Neutrophil (primary cell): ENCODE results near the gene SLX4IP.

Source experiments
- H3K27ac ChIP-seq: fragments of 200-600 bp; sonication (generic); 2 replicates; pipeline ENCODE4 v1.5.1; 2016; ENCODE audit warnings: mild to moderate bottlenecking, moderate library complexity
- H3K27me3 ChIP-seq: fragments of 200-600 bp; sonication (generic); 2 replicates; pipeline ENCODE4 v1.6.0; 2016; ENCODE audit warnings: mild to moderate bottlenecking
- H3K36me3 ChIP-seq: fragments of 200-600 bp; sonication (generic); 2 replicates; pipeline ENCODE4 v1.5.1; 2017
- H3K4me1 ChIP-seq, 2 experiments: fragments of 200-600 bp in 1 of 2; sonication (generic) in 1 of 2; 1 replicate in 1 of 2; 2 replicates in 1 of 2; pipeline versions ENCODE4 v1.5.1 to v1.6.1; 2013 to 2016; ENCODE audit warnings: low read depth in 1 of 2, low read length in 1 of 2, mild to moderate bottlenecking in 1 of 2, moderate library complexity in 1 of 2; ENCODE audit not compliant: control insufficient read depth in 1 of 2, insufficient read depth in 1 of 2
- H3K4me3 ChIP-seq, 2 experiments: fragments of 200-600 bp in 1 of 2; sonication (generic) in 1 of 2; 1 replicate in 1 of 2; 2 replicates in 1 of 2; pipeline ENCODE4 v1.5.1; 2013 to 2016; ENCODE audit warnings: low read depth in 1 of 2, low read length in 1 of 2, mild to moderate bottlenecking in 1 of 2, moderate library complexity in 1 of 2
- H3K9me3 ChIP-seq: fragments of 200-600 bp; sonication (generic); 2 replicates; pipeline ENCODE4 v1.5.1; 2016
- TF ChIP-seq, protein P1 (sequence below): fragments of 200-600 bp; sonication (generic); IDR thresholded peaks from 2 replicates; pipeline ENCODE4 v1.5.1; 2016; ENCODE audit warnings: antibody characterized with exemption

Gene SLX4IP

DNA sequence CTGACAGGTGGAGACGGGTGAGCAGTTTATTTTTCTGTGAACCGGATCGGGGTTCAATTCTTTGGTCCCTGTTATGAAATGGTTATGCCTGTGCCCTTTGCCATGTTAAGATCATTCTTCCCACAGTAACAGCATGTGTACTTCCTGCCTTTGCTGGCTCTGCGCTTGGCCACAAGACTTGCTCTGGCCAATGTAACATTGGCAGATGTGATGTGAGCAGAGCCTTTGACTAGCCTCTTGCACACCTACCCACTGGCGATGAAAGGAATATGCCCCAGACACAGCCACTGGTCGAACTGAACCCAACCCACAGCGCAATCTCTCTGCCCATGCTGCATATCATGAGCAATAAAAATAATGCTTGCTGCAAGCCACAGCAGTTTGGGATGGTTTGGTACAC is 206.8 kb downstream of the SLX4IP start:
- Histone ChIP-seq H3K4me1 (no peaks in the 10 kb centered on the region), H3K4me3 (no peak overlapping the region), H3K27ac (no peak overlapping the region), H3K9me3 (no peaks in the 10 kb centered on the region), H3K27me3 (no peaks in the 10 kb centered on the region), H3K36me3 (peaks cover 99% of the 10 kb centered on the region)
- TF ChIP-seq, protein P1, sequence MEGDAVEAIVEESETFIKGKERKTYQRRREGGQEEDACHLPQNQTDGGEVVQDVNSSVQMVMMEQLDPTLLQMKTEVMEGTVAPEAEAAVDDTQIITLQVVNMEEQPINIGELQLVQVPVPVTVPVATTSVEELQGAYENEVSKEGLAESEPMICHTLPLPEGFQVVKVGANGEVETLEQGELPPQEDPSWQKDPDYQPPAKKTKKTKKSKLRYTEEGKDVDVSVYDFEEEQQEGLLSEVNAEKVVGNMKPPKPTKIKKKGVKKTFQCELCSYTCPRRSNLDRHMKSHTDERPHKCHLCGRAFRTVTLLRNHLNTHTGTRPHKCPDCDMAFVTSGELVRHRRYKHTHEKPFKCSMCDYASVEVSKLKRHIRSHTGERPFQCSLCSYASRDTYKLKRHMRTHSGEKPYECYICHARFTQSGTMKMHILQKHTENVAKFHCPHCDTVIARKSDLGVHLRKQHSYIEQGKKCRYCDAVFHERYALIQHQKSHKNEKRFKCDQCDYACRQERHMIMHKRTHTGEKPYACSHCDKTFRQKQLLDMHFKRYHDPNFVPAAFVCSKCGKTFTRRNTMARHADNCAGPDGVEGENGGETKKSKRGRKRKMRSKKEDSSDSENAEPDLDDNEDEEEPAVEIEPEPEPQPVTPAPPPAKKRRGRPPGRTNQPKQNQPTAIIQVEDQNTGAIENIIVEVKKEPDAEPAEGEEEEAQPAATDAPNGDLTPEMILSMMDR = no peak

DNA sequence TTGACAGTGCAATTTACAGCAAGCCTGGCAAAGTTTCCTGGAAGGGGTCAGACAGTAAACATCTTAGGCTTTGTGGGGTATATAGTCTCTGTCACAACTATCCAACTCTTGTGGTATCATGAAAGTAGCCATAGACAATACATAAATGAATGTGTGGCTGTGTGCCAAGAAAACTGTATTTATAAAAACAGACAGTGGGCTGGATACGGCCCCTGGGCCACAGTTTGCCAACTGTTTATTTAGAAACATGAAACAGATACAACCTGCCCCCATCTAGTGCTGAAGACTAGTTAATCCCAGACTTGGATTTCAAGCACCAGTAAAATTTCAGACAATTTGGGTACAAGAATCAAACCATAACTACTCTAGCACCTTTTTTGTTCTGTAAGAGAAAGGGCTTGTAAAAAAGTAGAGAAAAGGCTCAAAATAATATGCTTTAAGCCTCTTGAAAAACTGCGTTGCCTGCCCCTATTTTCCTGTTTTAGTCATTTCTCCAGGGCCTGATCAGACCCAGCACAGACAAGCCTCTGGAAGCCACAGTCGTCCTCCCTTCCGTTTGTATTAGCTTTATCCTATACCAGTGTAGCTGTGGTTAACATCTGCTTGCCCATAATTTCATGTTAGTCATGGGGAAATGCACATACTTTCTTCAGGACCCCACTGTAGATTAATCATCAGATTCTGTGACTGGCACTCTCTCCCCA is 207.9 kb downstream of the SLX4IP start:
- no peaks in the 10 kb centered on the region for H3K9me3 ChIP-seq
- H3K27me3 ChIP-seq = no peaks in the 10 kb centered on the region
- peaks cover 99% of the 10 kb centered on the region for H3K36me3 ChIP-seq
- H3K4me1 ChIP-seq = no peaks in the 10 kb centered on the region
- TF ChIP-seq, protein P1 = no peak
- no peak overlapping the region for H3K27ac ChIP-seq
- no peak overlapping the region for H3K4me3 ChIP-seq

- H3K27ac ChIP-seq = no peak overlapping the region
- H3K4me1 ChIP-seq = no peaks in the 10 kb centered on the region
- TF ChIP-seq, protein P1 = no peak
- H3K27me3 ChIP-seq = no peaks in the 10 kb centered on the region
- no peak overlapping the region for H3K4me3 ChIP-seq
- H3K36me3 ChIP-seq = peaks cover 100% of the 10 kb centered on the region
- H3K9me3 ChIP-seq = no peaks in the 10 kb centered on the region
Observed at GRCh38 chr20:10643560-10643873, 208.4 kb downstream of the SLX4IP start.

GRCh38 chr20:10644458-10645204 is 209.5 kb downstream of the SLX4IP start:
- peaks cover 100% of the 10 kb centered on the region for H3K36me3 ChIP-seq
- H3K27ac ChIP-seq = no peak overlapping the region

GRCh38 chr20:10645205-10645570 is 210.1 kb downstream of the SLX4IP start:
- H3K9me3 ChIP-seq = no peaks in the 10 kb centered on the region
- no peak overlapping the region for H3K27ac ChIP-seq
- H3K4me3 ChIP-seq = no peak overlapping the region
- H3K36me3 ChIP-seq = peaks cover 100% of the 10 kb centered on the region
- no peaks in the 10 kb centered on the region for H3K27me3 ChIP-seq
- H3K4me1 ChIP-seq = no peaks in the 10 kb centered on the region
- TF ChIP-seq, protein P1 = no peak

More at GRCh38 chr20:10644458-10645204, 209.5 kb downstream of the SLX4IP start:
- Histone ChIP-seq H3K4me1 (no peaks in the 10 kb centered on the region), H3K9me3 (no peaks in the 10 kb centered on the region), H3K4me3 (no peak overlapping the region), H3K27me3 (no peaks in the 10 kb centered on the region)
- TF ChIP-seq, protein P1 = no peak
